Activated B cell treated with CpG ODN at 0.5 μM for 24 hours (primary cell): ENCODE data around the gene NFKBIL1. TPM values are rescaled to one million over a fixed set of nuclear protein-coding genes. Genes with fewer than 3 reads are reported as not detected.
A peak's percentile ranks its signal among the peaks of the same experiment; 100 is the strongest.

ENCODE experiments used
- ATAC-seq: fragments of 200-7000 bp; cut with Tn5 transposase; one replicate; pipeline ENCODE4 v1.10.0; 2021; ENCODE audit warnings: low read depth, mild to moderate bottlenecking, moderate library complexity
- CTCF ChIA-PET: fragments of 350-600 bp; sonication (Branson Sonifier 250); formaldehyde crosslinking; loops from one replicate; lab custom pipeline; 2021; ENCODE audit warnings: antibody characterized with exemption; lab: Charles Lee
- POLR2A ChIA-PET: fragments of 350-600 bp; sonication (Branson Sonifier 250); formaldehyde crosslinking; loops from one replicate; lab custom pipeline; 2021; ENCODE audit warnings: antibody characterized with exemption; lab: Charles Lee
- DNase-seq: peaks from one replicate; pipeline ENCODE4 v3.0.0; 2022
- H3K27ac Mint-ChIP-seq: one replicate; pipeline ENCODE4 v1.8.0; 2020; ENCODE audit warnings: mixed read lengths
- H3K27me3 Mint-ChIP-seq: one replicate; pipeline ENCODE4 v1.8.0; 2021; ENCODE audit warnings: mixed read lengths
- H3K36me3 Mint-ChIP-seq: one replicate; pipeline ENCODE4 v1.8.0; 2021; ENCODE audit warnings: low read depth, mixed read lengths
- H3K4me1 Mint-ChIP-seq: one replicate; pipeline ENCODE4 v1.8.0; 2021; ENCODE audit warnings: mixed read lengths
- H3K4me3 Mint-ChIP-seq: one replicate; pipeline ENCODE4 v1.8.0; 2020; ENCODE audit warnings: mild to moderate bottlenecking, mixed read lengths
- H3K9me3 Mint-ChIP-seq: one replicate; pipeline ENCODE4 v1.8.0; 2020; ENCODE audit warnings: mixed read lengths
- CTCF ChIP-seq: fragments of 200-600 bp; IDR thresholded peaks from one replicate; pipeline ENCODE4 v1.8.0; 2022; ENCODE audit warnings: antibody characterized with exemption, mild to moderate bottlenecking
- intact Hi-C: fragments of 100-400 bp; cut with micrococcal nuclease; formaldehyde crosslinking; loops from one replicate; pipeline ENCODE4 v1.15.1; 2024
- total RNA-seq: library from RNA; stranded (reverse); gene quantifications from 2 replicates; pipeline ENCODE4 v1.2.3, GENCODE V29; 2022

The NFKBIL1 gene
- total RNA-seq, 1 donor from 2014 or later, result 16.7 TPM

GRCh38 chr6:31582230-31582643 is 34.8 kb downstream of the NFKBIL1 start, which contains the start of gene LTB:
Gene LTB (minus strand): TSS chr6:31582424. CDS start chr6:31582417, 7 bp downstream.
- CTCF ChIA-PET, result interaction anchor here (2.8 to 25.7 kb wide), 4 partner anchors 7 to 29 kb away, joined by 21 to 611 read pairs (median 305); partner anchors contain the start of genes ATP6V1G2, DDX39B, LTA and NCR3
- no peak for TF ChIP-seq CTCF
- intact Hi-C loops, result loop anchor here (1.0 kb wide), 1 partner anchor 10 kb away; no protein-coding TSS in a partner anchor
- H3K36me3 Mint-ChIP-seq, result peaks cover 35% of the 10 kb centered on the region
- peak; percentile 42 for DNase-seq
- H3K27ac Mint-ChIP-seq, result peak within 1 kb of the TSS; percentile 94
- POLR2A ChIA-PET, result interaction anchor here (0.6 to 26.0 kb wide), 16 partner anchors 5 to 1741 kb away, joined by 3 to 1155 read pairs (median 6); partner anchors contain the start of genes ATP6V1G2, BAG6, DDX39B and GPANK1
- no peaks in the 10 kb centered on the region for H3K27me3 Mint-ChIP-seq
- peak; percentile 46 for ATAC-seq
- no peaks in the 10 kb centered on the region for H3K9me3 Mint-ChIP-seq
- peak within 1 kb of the TSS; percentile 99 for H3K4me3 Mint-ChIP-seq
- peaks cover 83% of the 10 kb centered on the region for H3K4me1 Mint-ChIP-seq

- DNase-seq (no peak), ATAC-seq (no peak)
- ChIA-PET CTCF (interaction anchor here (5.1 to 25.7 kb wide), 3 partner anchors 11 to 32 kb away, joined by 33 to 611 read pairs (median 577); partner anchors contain the start of genes ATP6V1G2, DDX39B, NCR3 and NFKBIL1), POLR2A (interaction anchor here (0.5 to 26.0 kb wide), 8 partner anchors 1 to 68 kb away, joined by 3 to 1155 read pairs (median 121); partner anchors contain the start of genes ATP6V1G2, LST1, LTA and LTB)
- Mint-ChIP-seq H3K4me1 (peaks cover 82% of the 10 kb centered on the region), H3K27me3 (no peaks in the 10 kb centered on the region), H3K36me3 (peaks cover 20% of the 10 kb centered on the region), H3K4me3 (peak overlapping the region; percentile 72), H3K27ac (peak overlapping the region; percentile 94), H3K9me3 (no peaks in the 10 kb centered on the region)
- no peak for TF ChIP-seq CTCF
- intact Hi-C loops, result no loop called here
Measured at GRCh38 chr6:31585491-31585890, 38.1 kb downstream of the NFKBIL1 start.

- POLR2A ChIA-PET, result interaction anchor here (0.5 to 26.0 kb wide), 10 partner anchors 1 to 67 kb away, joined by 3 to 1155 read pairs (median 7); partner anchors contain the start of genes ATP6V1G2, DDX39B, LST1 and LTA
- CTCF ChIA-PET, result interaction anchor here (5.1 to 25.7 kb wide), 3 partner anchors 11 to 32 kb away, joined by 33 to 611 read pairs (median 577); partner anchors contain the start of genes ATP6V1G2, DDX39B, NCR3 and NFKBIL1
Measured at GRCh38 chr6:31586008-31586407, 38.6 kb downstream of the NFKBIL1 start, which contains the start of gene LST1. Gene LST1 (plus strand): TSS chr6:31586277. CDS start chr6:31587300, 1,023 bp downstream.

GRCh38 chr6:31586599-31587281 is 39.3 kb downstream of the NFKBIL1 start:
- intact Hi-C loops, result loop anchor here (1.0 kb wide), 1 partner anchor 10 kb away; no protein-coding TSS in a partner anchor
- Mint-ChIP-seq H3K27ac (peak overlapping the region; percentile 94), H3K4me1 (peaks cover 91% of the 10 kb centered on the region), H3K9me3 (no peaks in the 10 kb centered on the region), H3K27me3 (no peaks in the 10 kb centered on the region), H3K36me3 (peaks cover 10% of the 10 kb centered on the region), H3K4me3 (peak overlapping the region; percentile 72)
- ChIA-PET CTCF (interaction anchor here (1.2 to 25.7 kb wide), 4 partner anchors 10 to 33 kb away, joined by 8 to 611 read pairs (median 305); partner anchors contain the start of genes ATP6V1G2, DDX39B, NCR3 and NFKBIL1), POLR2A (interaction anchor here (0.5 to 26.0 kb wide), 11 partner anchors 0 to 972 kb away, joined by 3 to 1155 read pairs (median 5); partner anchors contain the start of genes ATP6V1G2, C6orf47, DDX39B and LST1)
- ATAC-seq, result peak; percentile 62
- TF ChIP-seq CTCF, result no peak
- DNase-seq, result peak; percentile 38

More at GRCh38 chr6:31586008-31586407, 38.6 kb downstream of the NFKBIL1 start, which contains the start of gene LST1:
- Mint-ChIP-seq H3K9me3 (no peaks in the 10 kb centered on the region), H3K4me1 (peaks cover 86% of the 10 kb centered on the region), H3K4me3 (peak within 1 kb of the TSS; percentile 72), H3K27ac (peak within 1 kb of the TSS; percentile 94), H3K36me3 (peaks cover 18% of the 10 kb centered on the region), H3K27me3 (no peaks in the 10 kb centered on the region)
- intact Hi-C loops, result loop anchor here (1.0 kb wide), 1 partner anchor 10 kb away; no protein-coding TSS in a partner anchor
- ATAC-seq (no peak), DNase-seq (no peak)
- no peak for TF ChIP-seq CTCF
